Sigmoid colon (tissue), 7 donors: Measurements from ENCODE around the gene EXT2. TPM values are rescaled to one million over a fixed set of nuclear protein-coding genes. Genes with fewer than 3 reads are reported as not detected.

Experiments used
- DNase-seq: peaks from one replicate; pipeline ENCODE4 v3.0.0-alpha.2; 2019
- H3K27ac ChIP-seq, 4 donors: fragments of 200-600 bp; sonication (generic); one replicate each; pipeline ENCODE4 v1.5.1; 2016 to 2019; ENCODE audit warnings: mild to moderate bottlenecking in 1 of 4
- H3K27me3 ChIP-seq, 3 donors: fragments of 200-600 bp; sonication (generic); one replicate each; pipeline ENCODE4 v1.5.1; 2019; ENCODE audit warnings: mild to moderate bottlenecking in 1 of 3
- H3K36me3 ChIP-seq, 4 donors: fragments of 200-600 bp; sonication (generic); one replicate each; pipeline ENCODE4 v1.5.1; 2016 to 2019
- H3K4me1 ChIP-seq, 4 donors: fragments of 200-600 bp; sonication (generic); one replicate each; pipeline ENCODE4 v1.5.1; 2017 to 2019
- H3K4me3 ChIP-seq, 4 donors: fragments of 200-600 bp; sonication (generic); one replicate each; pipeline ENCODE4 v1.5.1; 2017 to 2019; ENCODE audit warnings: mild to moderate bottlenecking in 2 of 4, moderate library complexity in 1 of 4
- H3K9me3 ChIP-seq, 4 donors: fragments of 200-600 bp in 3 of 4; sonication (generic) in 3 of 4; one replicate each; pipeline versions ENCODE4 v1.5.1 to v1.6.1; 2013 to 2019
- CTCF ChIP-seq, 4 experiments: fragments of 450-650 bp in 3 of 4; fragments of 200-600 bp in 1 of 4; IDR thresholded peaks; one replicate each; pipeline ENCODE4 v1.5.1; 2016 to 2019; ENCODE audit warnings: antibody characterized with exemption in 4 of 4, mild to moderate bottlenecking in 3 of 4, moderate library complexity in 2 of 4
- EP300 ChIP-seq, 4 donors: sonication (generic); formaldehyde crosslinking; IDR thresholded peaks; one replicate each; pipeline ENCODE4 v1.6.1; 2017; ENCODE audit warnings: antibody characterized with exemption in 4 of 4
- POLR2A ChIP-seq, 2 donors: fragments of 450-650 bp; IDR thresholded peaks; one replicate each; pipeline ENCODE4 v1.6.1; 2016; ENCODE audit warnings: antibody characterized with exemption in 2 of 2, mild to moderate bottlenecking in 2 of 2, moderate library complexity in 2 of 2
- POLR2AphosphoS5 ChIP-seq, 4 donors: sonication (generic); formaldehyde crosslinking; IDR thresholded peaks; one replicate each; pipeline ENCODE4 v1.6.1; 2017; ENCODE audit warnings: antibody characterized with exemption in 4 of 4
- WGBS, 2 donors: extraction: QIAGEN DNeasy Blood & Tissue Kit; methylation state at CpG; one replicate each; pipeline ENCODE4 v1.1.7; 2013; 5-methylcytosine and 5-hydroxymethylcytosine counted together
- intact Hi-C: fragments of 100-400 bp; cut with DNase I; formaldehyde crosslinking; loops from one replicate; pipeline ENCODE4 v1.15.1; 2023
- polyA plus RNA-seq, 3 donors: library from polyadenylated mRNA; stranded (reverse); fragments of 200-250 nt; gene quantifications; one replicate each; pipeline ENCODE4 v1.2.3, GENCODE V29; 2013
- total RNA-seq, 4 donors: library from RNA; depleted of rRNA; stranded (reverse); fragments of >200 nt; gene quantifications; one replicate each; pipeline ENCODE4 v1.1.0, GENCODE V29; 2016
- donor health status: healthy with polysubstance abuse.
- donor health status: Bipolar disorder and iron deficiency.
- donor health status: healthy.

Gene EXT2
- total and polyA plus RNA-seq, 7 donors, result 6.6 to 68.1 (median 46.3) TPM

DNA sequence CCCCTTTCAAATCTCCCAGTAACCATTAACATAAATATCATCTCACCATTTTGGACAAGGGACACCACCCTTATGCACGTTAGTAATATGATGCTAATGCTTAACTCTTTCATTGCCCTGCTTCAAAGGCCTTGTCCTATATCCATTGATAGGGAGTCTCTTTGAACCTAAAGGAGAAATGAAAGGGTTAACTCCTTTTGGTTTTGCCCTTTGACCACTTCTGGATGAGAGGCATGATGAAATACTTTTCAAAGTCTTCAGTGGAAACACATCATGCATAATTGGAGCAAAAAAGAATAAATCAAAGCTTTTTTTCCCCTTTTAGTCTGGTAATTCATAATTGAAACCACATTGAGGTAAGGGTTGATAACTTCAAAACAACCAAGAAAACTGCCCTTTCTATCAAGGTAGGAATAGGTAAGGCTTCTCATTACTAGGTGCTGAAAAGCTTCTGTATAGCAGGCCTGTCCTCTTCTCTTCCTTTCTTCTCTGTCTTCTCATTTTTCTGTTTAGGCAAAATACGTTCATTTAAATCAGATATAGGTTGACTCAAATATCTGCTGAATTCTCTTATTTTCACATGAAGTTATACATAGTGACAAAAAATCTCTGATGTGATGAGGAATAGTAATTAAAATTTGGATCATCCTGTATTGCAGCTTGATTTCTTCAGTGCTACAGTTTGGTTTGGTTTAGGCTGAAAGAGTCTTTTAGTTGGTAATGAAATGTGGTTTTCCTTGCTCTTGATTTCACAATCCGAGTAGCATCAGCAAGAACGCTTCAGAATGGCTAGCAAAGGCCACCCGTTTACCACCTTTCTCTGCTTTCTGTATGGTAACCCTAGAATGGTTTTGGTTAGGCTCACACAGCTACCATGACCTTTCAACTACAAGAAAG, 94.8 kb downstream of the EXT2 start:
- H3K27me3 ChIP-seq, result no peaks in the 10 kb centered on the region
- no peak for DNase-seq
- H3K9me3 ChIP-seq, result peaks cover 0 to 9% (median 5%) of the 10 kb centered on the region in 4 donors
- 93 to 95% methylated on average over 5 of the region's 5 CpGs for WGBS, 2 donors
- H3K4me1 ChIP-seq, result no peaks in the 10 kb centered on the region
- H3K27ac ChIP-seq, result no peak overlapping the region
- no peak overlapping the region for H3K4me3 ChIP-seq
- TF ChIP-seq EP300 (IDR thresholded peaks at IDR 0.05) (no peak), CTCF (IDR thresholded peaks at IDR 0.05) (no peak), POLR2AphosphoS5 (IDR thresholded peaks at IDR 0.05) (no peak), POLR2A (IDR thresholded peaks at IDR 0.05) (no peak)
- peaks cover 0 to 16% (median 1%) of the 10 kb centered on the region in 4 donors for H3K36me3 ChIP-seq
- intact Hi-C loops, result loop anchor here (1.0 kb wide), 1 partner anchor 10 kb away; no protein-coding TSS in a partner anchor

- peaks cover 0 to 16% (median 1%) of the 10 kb centered on the region in 4 donors for H3K36me3 ChIP-seq
- no peak overlapping the region for H3K27ac ChIP-seq
- WGBS, 2 donors, result 96 to 97% methylated on average over 2 of the region's 2 CpGs
- intact Hi-C loops, result no loop called here
- no peak for TF ChIP-seq POLR2AphosphoS5 (IDR thresholded peaks at IDR 0.05)
- TF ChIP-seq CTCF (IDR thresholded peaks at IDR 0.05), result no peak
- no peak for TF ChIP-seq EP300 (IDR thresholded peaks at IDR 0.05)
- no peak for TF ChIP-seq POLR2A (IDR thresholded peaks at IDR 0.05)
- H3K4me3 ChIP-seq, result no peak overlapping the region
- no peaks in the 10 kb centered on the region for H3K27me3 ChIP-seq
- H3K9me3 ChIP-seq, result peaks cover 0 to 9% (median 5%) of the 10 kb centered on the region in 4 donors
- DNase-seq, result no peak
- H3K4me1 ChIP-seq, result no peaks in the 10 kb centered on the region
Observed at GRCh38 chr11:44190883-44191230, 95.4 kb downstream of the EXT2 start.

- DNase-seq, result no peak
- TF ChIP-seq POLR2AphosphoS5 (IDR thresholded peaks at IDR 0.05), result no peak
- no peak for TF ChIP-seq CTCF (IDR thresholded peaks at IDR 0.05)
- no peak for TF ChIP-seq EP300 (IDR thresholded peaks at IDR 0.05)
- TF ChIP-seq POLR2A (IDR thresholded peaks at IDR 0.05), result no peak
- intact Hi-C loops, result no loop called here
- no peaks in the 10 kb centered on the region for H3K4me1 ChIP-seq
- no peak overlapping the region for H3K4me3 ChIP-seq
- H3K36me3 ChIP-seq, result peaks cover 0 to 16% (median 1%) of the 10 kb centered on the region in 4 donors
- H3K9me3 ChIP-seq, result peaks cover 0 to 10% (median 7%) of the 10 kb centered on the region in 4 donors
- WGBS, 2 donors, result 84 to 93% methylated on average over 4 of the region's 4 CpGs
- no peaks in the 10 kb centered on the region for H3K27me3 ChIP-seq
- H3K27ac ChIP-seq, result no peak overlapping the region
Observed at GRCh38 chr11:44191322-44192016, 96.0 kb downstream of the EXT2 start.

DNA sequence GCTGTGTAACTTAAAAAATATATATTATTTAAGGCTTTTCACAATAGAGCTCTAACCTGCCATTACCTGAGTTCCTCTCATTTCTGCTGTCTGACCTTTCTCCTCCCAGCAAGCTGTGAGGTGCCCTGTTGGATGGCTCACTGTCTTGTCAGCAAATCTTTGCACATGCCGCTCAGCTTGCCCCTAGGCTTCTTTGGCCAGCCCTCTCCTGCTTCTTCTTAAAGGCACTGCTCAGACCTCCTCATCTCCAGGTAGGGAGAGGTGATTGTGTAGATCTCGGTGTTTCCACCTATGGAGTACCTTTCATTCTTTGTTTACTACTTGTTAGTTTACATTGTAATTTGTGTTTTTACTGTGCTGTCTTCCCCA, 96.5 kb downstream of the EXT2 start:
- intact Hi-C loops, result no loop called here
- H3K36me3 ChIP-seq, result peaks cover 0 to 17% (median 1%) of the 10 kb centered on the region in 4 donors
- 94 to 99% methylated on average over 2 of the region's 2 CpGs for WGBS, 2 donors
- no peak overlapping the region for H3K4me3 ChIP-seq
- H3K27ac ChIP-seq, result no peak overlapping the region
- H3K9me3 ChIP-seq, result peaks cover 0 to 10% (median 7%) of the 10 kb centered on the region in 4 donors
- H3K27me3 ChIP-seq, result no peaks in the 10 kb centered on the region
- H3K4me1 ChIP-seq, result no peaks in the 10 kb centered on the region
- DNase-seq, result no peak
- no peak for TF ChIP-seq EP300 (IDR thresholded peaks at IDR 0.05)
- no peak for TF ChIP-seq POLR2A (IDR thresholded peaks at IDR 0.05)
- TF ChIP-seq CTCF (IDR thresholded peaks at IDR 0.05), result no peak
- TF ChIP-seq POLR2AphosphoS5 (IDR thresholded peaks at IDR 0.05), result no peak
